GM18907 (cell line): Measurements from ENCODE around the gene OR2A7.
"Not testable (repeated sequence)": the region's sequence is repeated elsewhere in the genome, so short reads cannot be mapped to it uniquely, and the experiment has no call there.

Source experiments
- ATAC-seq: cut with Tn5 transposase; IDR thresholded peaks from one replicate; pipeline ENCODE4 v1.9.1; 2021; ENCODE audit warnings: mild to moderate bottlenecking, moderate library complexity; ENCODE audit not compliant: unreplicated experiment

Gene OR2A7

GRCh38 chr7:144255471-144255897, 9.1 kb downstream of the OR2A7 start:
- no peak for ATAC-seq

GRCh38 chr7:144252307-144252706, 12.3 kb downstream of the OR2A7 start:
- not testable (repeated sequence) for ATAC-seq

DNA sequence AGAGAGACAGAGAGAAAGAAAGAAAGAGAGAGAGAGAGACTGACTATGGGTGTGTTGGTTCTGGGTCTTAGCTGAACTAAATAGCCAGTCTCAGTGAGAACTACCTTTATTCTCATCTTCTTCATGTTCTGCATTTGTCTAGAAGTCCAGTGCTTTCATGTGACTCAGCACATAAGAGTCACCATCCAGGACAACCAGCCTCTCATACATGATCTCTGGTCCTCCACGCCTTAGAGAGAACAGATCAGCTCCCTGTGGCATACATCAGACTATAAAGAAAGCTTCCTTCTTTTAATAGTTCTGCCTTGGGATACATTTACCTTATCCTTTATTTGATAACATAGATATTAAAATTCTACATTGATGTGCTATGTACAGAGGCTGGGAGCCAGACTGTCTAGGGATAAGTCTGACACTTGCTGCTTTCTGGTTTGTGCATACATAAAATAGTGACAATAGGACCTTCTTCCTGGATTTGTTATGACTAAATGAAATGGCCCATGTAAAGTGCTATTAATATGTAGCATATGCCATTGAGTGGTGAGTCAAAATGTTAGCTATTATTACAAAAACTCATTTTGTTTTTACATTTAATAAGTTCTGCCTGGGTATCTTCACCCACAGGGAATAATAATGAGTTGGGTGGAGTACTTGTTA, 16.8 kb downstream of the OR2A7 start:
- not testable (repeated sequence) for ATAC-seq

- not testable (repeated sequence) for ATAC-seq
These were observed 17.6 kb downstream of the OR2A7 start for GRCh38 chr7:144246967-144247366.

DNA sequence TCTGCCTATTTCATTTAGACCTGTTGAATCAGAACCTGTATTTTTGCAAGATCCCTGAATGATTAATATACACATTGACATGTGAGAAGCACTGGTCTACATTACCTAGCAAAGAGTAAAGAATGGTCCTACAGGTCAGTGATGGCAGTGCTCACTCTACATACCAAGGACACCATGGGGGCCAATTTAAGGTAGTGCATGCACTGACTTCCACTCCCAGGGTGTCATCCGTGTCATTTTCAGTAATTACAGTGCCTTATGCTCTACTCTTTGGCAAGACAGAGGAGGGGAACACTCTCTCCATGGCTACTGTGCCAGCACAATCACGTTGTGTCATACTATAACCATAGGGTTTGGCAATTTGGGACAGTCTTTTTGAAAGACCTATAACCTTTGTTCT, 19.2 kb downstream of the OR2A7 start:
- not testable (repeated sequence) for ATAC-seq

DNA sequence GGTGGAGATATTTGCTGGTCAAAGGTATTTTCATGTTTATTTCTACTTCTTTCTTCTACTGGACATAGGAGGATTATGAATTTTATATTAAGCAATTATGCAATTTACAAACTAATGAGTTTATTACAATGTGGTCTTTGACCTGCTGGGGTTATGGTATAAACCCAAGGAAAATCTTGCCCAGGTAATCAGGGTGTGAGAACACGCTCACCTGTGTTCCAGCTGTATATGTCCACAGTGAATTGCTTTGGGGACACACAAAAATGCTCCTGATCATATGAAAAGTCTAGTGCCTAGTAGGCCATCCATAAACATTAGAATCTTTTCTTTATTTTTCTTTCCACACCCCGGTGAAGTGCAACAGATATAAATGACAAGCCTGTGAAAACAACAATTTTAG, 25.2 kb downstream of the OR2A7 start, which contains the start of gene OR2A42:
Gene OR2A42 (minus strand): TSS at position 241 of the 400 bp plus-strand sequence. CDS start 6,762 bp downstream, outside the sequence.
- not testable (repeated sequence) for ATAC-seq

DNA sequence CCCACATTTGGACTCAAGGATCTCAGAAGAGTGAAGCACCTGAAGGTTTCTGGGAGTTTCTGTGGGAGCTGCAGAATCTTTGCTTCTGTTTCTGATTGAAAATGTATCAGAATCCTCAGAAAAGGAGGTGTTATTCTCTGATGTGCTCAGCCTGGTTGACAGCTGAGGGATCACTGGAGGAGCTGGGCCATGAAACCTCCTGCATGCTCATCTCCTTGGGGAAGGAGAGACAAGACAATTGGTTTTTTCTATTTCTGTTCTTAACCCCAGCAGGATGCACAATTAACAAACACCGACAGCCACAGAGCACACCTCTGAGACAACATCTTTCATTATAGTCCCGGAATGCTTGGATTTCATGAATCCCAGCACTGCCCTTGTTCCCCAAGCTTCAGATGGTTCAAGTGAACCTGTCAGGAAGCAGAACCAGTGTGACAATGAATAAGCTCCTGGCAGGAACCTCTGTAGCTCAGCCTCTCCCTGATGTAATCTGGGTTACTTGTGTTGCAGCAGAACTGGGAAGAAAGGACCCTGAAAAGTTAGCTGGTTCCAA, 26.0 kb downstream of the OR2A7 start:
- not testable (repeated sequence) for ATAC-seq

DNA sequence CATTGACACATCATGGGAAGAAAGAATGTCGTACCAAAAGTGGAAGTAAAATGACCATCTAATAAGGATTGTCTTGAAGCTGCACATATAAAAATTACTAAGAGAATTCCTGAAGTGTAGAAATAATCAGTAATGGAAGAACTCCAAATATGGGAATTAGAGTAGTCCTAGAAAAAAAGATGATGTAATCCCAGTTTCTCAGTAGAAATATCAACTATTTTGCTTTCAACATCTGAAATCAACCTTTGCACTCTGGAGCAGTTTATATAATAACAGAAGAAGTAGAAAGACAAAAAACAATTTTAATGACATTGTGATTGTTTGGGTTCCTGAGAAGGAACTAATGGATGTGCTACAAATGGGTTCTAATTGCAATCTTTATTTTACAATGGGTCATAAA, 31.6 kb downstream of the OR2A7 start:
- ATAC-seq, result not testable (repeated sequence)

DNA sequence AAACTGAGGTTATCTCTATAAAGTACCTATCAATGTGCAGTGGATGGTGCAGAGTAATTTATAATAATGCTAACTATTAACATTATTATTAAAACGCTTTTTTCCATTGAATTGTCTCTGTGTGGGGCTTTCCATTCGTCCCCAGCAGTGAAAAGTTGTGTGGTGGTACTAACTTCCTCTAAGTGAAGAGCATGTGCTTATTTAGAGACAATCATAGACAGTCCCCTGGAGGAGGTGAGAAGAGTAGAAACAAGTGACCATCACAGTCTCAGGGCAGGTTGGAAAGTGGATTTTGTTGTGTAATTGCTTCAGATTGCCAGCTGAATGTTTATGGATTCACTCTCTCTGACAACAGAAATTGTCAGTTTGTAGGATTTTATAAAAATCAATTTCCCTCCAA, 33.6 kb downstream of the OR2A7 start:
- not testable (repeated sequence) for ATAC-seq

DNA sequence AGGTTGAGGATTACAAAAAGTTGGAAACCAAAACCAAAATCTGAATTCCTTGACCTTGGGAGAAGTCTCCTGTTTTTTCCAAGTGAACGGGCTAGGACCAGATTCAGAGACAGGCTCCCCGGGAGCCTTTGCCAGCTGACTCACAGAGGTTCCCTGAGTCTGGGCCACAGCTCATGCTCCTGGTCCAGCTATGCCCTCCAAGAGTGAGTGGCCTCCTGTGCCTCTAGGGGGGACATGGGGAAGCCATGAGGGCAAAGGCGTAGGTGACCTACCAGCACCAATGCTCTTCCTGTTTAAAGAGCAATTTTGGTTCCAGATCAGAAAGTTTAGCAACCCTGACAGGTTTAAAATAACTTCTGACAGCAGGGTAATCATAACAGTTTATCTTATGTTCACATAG, 35.8 kb downstream of the OR2A7 start:
- not testable (repeated sequence) for ATAC-seq

DNA sequence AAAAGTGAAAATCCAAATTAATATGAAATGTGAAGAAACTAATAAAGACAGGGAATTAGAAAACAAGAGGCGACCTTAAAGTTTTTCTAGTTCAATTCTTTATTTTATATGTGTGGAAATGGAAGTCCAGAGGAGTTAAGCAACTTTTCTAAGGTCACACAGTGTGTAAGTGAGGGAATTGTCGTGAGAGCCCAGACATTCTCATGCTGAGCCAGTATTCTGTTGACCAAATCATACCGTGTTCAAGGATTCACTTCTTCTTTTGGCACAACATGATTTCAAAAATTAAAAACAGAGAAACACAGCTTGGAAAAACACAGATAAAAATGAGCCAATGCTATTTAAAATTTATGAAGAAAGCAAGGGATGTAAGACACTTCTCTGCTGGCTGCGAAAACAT, 37.7 kb downstream of the OR2A7 start:
- not testable (repeated sequence) for ATAC-seq

DNA sequence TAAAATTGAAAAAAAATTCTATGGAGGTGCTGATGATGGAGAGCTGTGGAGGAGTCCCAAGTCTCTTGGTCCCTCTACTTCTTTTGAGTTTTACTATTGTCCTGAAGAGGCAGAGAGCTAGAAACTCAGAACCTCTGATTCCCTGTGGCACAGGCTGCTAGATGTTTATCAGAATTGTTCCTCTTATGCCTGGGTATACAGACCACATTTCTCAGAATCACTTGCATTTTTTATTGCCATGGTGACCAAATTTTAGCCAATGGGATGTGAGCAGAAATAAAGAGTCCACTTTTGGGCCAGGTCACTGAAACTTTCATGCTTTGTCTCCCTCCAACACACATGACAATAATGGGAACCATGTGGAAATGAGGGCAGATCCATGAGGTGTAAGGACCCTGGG, 40.9 kb downstream of the OR2A7 start:
- ATAC-seq, result not testable (repeated sequence)

GRCh38 chr7:144220531-144220930, 44.1 kb downstream of the OR2A7 start:
- not testable (repeated sequence) for ATAC-seq

DNA sequence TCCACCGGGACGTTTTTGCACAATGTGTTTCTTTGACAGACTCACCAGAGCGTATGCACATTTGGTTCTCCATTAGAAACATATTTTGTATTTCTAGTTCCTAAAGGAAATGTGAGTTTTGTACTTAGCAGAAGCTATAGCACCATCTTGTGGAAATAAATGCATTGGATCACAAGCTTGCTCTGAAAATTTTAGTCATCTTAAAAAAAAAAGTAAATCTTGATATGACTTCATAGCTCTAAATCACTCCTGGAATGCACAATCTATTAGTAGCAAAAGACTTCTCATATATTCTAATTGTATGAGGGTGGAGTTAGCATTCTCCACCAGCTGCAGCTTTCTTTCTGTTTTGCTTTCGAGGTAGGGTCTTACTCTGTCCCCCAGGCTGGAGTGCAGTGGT, 45.4 kb downstream of the OR2A7 start:
- peak; percentile 58 for ATAC-seq

DNA sequence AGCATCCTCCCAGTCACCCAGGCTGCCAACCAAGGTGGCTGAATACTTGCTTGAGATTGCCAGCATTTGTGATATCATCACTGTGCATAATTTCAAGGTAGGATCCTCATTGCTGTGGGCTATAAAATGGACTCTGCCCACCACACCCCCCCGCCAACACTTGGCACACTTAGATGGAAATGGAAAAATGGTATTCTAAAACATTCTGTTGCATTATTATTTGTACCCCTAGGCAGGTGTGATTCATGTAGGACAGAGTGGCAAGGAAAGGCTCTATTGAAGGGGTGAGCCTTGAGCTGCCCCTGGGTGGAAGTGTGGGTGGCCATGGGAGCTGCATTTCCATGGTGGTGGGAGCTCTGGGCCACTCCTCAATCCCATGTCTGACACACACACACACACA, 46.0 kb downstream of the OR2A7 start:
- not testable (repeated sequence) for ATAC-seq

DNA sequence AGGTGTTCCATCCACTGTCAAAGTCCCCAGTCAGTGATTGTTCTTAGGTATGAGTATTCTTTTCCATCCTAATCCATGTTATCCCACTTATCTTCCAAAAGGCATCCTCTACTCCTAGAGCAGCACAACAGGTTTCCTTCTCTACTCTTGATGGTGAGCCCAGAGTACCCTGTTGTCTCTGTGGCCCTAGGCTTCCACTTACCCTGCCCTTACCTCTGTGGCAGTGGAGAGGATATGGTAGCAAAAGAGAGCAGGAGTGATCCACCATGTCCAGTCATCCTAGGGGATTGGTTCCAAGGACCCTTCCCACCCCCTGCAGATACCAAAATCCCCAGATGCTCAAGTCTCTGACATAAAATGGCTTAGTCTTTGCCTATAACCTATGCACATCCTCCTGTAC, 47.4 kb downstream of the OR2A7 start:
- not testable (repeated sequence) for ATAC-seq
